IMR-90 (cell line): Measurements from ENCODE around the gene API5.

ENCODE experiments used
- CEBPB ChIP-seq: IDR thresholded peaks from 2 replicates; pipeline ENCODE4 v1.6.1; 2012; ENCODE audit warnings: low read depth, low read length, improper control_type of control experiment
- FOS ChIP-seq: fragments of 150-350 bp; IDR thresholded peaks from 2 replicates; pipeline ENCODE4 v1.6.1; 2016; ENCODE audit warnings: low read depth, low read length
- MXI1 ChIP-seq: IDR thresholded peaks from 2 replicates; pipeline ENCODE4 v1.6.1; 2012; ENCODE audit warnings: low read depth, mild to moderate bottlenecking, low read length, moderate library complexity, borderline replicate concordance
- NFE2L2 ChIP-seq: fragments of 150-350 bp; IDR thresholded peaks from 2 replicates; pipeline ENCODE4 v1.6.1; 2016; ENCODE audit warnings: low read depth, mild to moderate bottlenecking, low read length
- POLR2A ChIP-seq: IDR thresholded peaks from 2 replicates; pipeline ENCODE4 v1.6.1; 2012; ENCODE audit warnings: mild to moderate bottlenecking, low read depth, low read length
- RAD21 ChIP-seq: IDR thresholded peaks from 2 replicates; pipeline ENCODE4 v1.6.1; 2012; ENCODE audit warnings: low read length, improper control_type of control experiment
- RCOR1 ChIP-seq: IDR thresholded peaks from 2 replicates; pipeline ENCODE4 v1.6.1; 2012; ENCODE audit warnings: mild to moderate bottlenecking, low read length, improper control_type of control experiment; ENCODE audit not compliant: insufficient replicate concordance
- RFX5 ChIP-seq: IDR thresholded peaks from 2 replicates; pipeline ENCODE4 v1.8.0; 2012; ENCODE audit warnings: low read depth, mild to moderate bottlenecking, low read length, moderate library complexity
- SMC3 ChIP-seq: fragments of 150-350 bp; IDR thresholded peaks from 2 replicates; pipeline ENCODE4 v1.6.1; 2016; ENCODE audit warnings: low read depth, mild to moderate bottlenecking, antibody characterized with exemption, low read length, moderate library complexity
- TF ChIP-seq, protein P1 (sequence below): conservative IDR thresholded peaks from 2 replicates; pipeline ENCODE4 v1.5.1; 2012; ENCODE audit warnings: mild to moderate bottlenecking, low read depth, low read length, improper control_type of control experiment
- TF ChIP-seq, protein P2 (sequence below): fragments of 150-350 bp; IDR thresholded peaks from 2 replicates; pipeline ENCODE4 v1.6.1; 2017; ENCODE audit warnings: mild to moderate bottlenecking, antibody characterized with exemption, low read length, low read depth
- TF ChIP-seq, protein P3 (sequence below): fragments of 150-350 bp; IDR thresholded peaks from 2 replicates; pipeline ENCODE4 v1.6.1; 2016; ENCODE audit warnings: low read depth, mild to moderate bottlenecking, low read length, moderate library complexity, borderline replicate concordance

DNA sequence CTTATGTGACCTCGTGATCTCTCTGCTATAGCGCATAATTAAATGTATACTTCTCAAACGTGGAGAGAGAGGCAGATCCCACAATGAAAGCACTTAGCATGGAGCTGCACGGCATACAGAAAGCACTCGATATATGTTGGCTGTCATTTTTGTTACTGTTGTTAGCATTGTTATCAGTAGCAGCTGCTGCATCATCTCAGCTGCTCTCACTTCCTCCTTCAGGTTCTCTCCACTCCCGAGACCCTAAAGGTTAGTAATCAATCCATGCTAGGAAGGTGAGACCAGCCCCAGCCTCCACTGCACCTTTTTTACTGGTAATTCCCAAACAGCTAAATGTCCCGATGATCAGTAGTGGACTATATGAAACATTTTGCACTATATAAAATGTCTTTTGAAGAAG is 13.4 kb upstream of the API5 start:
- TF ChIP-seq CEBPB (no peak), POLR2A (no peak), RFX5 (no peak), RAD21 (no peak), MXI1 (no peak), RCOR1 (no peak), NFE2L2 (no peak), FOS (no peak), SMC3 (no peak)
- TF ChIP-seq, protein P1, sequence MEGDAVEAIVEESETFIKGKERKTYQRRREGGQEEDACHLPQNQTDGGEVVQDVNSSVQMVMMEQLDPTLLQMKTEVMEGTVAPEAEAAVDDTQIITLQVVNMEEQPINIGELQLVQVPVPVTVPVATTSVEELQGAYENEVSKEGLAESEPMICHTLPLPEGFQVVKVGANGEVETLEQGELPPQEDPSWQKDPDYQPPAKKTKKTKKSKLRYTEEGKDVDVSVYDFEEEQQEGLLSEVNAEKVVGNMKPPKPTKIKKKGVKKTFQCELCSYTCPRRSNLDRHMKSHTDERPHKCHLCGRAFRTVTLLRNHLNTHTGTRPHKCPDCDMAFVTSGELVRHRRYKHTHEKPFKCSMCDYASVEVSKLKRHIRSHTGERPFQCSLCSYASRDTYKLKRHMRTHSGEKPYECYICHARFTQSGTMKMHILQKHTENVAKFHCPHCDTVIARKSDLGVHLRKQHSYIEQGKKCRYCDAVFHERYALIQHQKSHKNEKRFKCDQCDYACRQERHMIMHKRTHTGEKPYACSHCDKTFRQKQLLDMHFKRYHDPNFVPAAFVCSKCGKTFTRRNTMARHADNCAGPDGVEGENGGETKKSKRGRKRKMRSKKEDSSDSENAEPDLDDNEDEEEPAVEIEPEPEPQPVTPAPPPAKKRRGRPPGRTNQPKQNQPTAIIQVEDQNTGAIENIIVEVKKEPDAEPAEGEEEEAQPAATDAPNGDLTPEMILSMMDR = no peak
- TF ChIP-seq, protein P2, sequence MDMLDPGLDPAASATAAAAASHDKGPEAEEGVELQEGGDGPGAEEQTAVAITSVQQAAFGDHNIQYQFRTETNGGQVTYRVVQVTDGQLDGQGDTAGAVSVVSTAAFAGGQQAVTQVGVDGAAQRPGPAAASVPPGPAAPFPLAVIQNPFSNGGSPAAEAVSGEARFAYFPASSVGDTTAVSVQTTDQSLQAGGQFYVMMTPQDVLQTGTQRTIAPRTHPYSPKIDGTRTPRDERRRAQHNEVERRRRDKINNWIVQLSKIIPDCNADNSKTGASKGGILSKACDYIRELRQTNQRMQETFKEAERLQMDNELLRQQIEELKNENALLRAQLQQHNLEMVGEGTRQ = no peak
- TF ChIP-seq, protein P3, sequence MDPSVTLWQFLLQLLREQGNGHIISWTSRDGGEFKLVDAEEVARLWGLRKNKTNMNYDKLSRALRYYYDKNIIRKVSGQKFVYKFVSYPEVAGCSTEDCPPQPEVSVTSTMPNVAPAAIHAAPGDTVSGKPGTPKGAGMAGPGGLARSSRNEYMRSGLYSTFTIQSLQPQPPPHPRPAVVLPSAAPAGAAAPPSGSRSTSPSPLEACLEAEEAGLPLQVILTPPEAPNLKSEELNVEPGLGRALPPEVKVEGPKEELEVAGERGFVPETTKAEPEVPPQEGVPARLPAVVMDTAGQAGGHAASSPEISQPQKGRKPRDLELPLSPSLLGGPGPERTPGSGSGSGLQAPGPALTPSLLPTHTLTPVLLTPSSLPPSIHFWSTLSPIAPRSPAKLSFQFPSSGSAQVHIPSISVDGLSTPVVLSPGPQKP = no peak
